Small intestine (tissue), 7 donors: ENCODE data around the gene TGFBR3L. TPM values are rescaled to one million over a fixed set of nuclear protein-coding genes. Genes with fewer than 3 reads are reported as not detected.

Experiments
- DNase-seq, 2 donors: peaks; one replicate each; pipeline versions ENCODE4 v3.0.0 to v3.0.0-alpha.2; 2013
- FAIRE-seq: peaks from 2 replicates; lab custom pipeline; 2012; peaks lifted over from hg19 to GRCh38; lab: Jason Lieb, UNC
- H3K27ac ChIP-seq, 3 donors: one replicate each; pipeline ENCODE4 v1.5.1; 2013; ENCODE audit warnings: low read length in 2 of 3, mild to moderate bottlenecking in 2 of 3, control low read depth in 1 of 3, inconsistent platforms in 1 of 3, low read depth in 1 of 3, moderate library complexity in 1 of 3
- H3K27me3 ChIP-seq, 3 donors: one replicate each; pipeline ENCODE4 v1.6.1; 2013; ENCODE audit warnings: low read length in 3 of 3, inconsistent platforms in 1 of 3; ENCODE audit not compliant: control insufficient read depth in 3 of 3, insufficient read depth in 3 of 3
- H3K36me3 ChIP-seq, 3 donors: one replicate each; pipeline ENCODE4 v1.6.1; 2013; ENCODE audit warnings: low read length in 3 of 3, inconsistent platforms in 1 of 3, low read depth in 1 of 3, mild to moderate bottlenecking in 1 of 3, moderate library complexity in 1 of 3; ENCODE audit not compliant: control insufficient read depth in 3 of 3, insufficient read depth in 2 of 3
- H3K4me1 ChIP-seq, 3 donors: one replicate each; pipeline ENCODE4 v1.6.1; 2013; ENCODE audit warnings: low read length in 2 of 3, inconsistent platforms in 1 of 3, low read depth in 1 of 3, mild to moderate bottlenecking in 1 of 3, moderate library complexity in 1 of 3; ENCODE audit not compliant: control insufficient read depth in 3 of 3, insufficient read depth in 2 of 3
- H3K4me3 ChIP-seq, 3 donors: one replicate each; pipeline ENCODE4 v1.5.1; 2013; ENCODE audit warnings: low read length in 3 of 3, control low read depth in 1 of 3, inconsistent platforms in 1 of 3, low read depth in 1 of 3, mild to moderate bottlenecking in 1 of 3, moderate library complexity in 1 of 3
- H3K9me3 ChIP-seq, 2 donors: one replicate each; pipeline ENCODE4 v1.6.1; 2013; ENCODE audit warnings: low read depth in 1 of 2, low read length in 1 of 2; ENCODE audit not compliant: control insufficient read depth in 2 of 2, insufficient read depth in 1 of 2
- WGBS, 3 donors: extraction: QIAGEN DNeasy Blood & Tissue Kit; methylation state at CpG; one replicate each; pipeline ENCODE4 v1.1.7; 2013; 5-methylcytosine and 5-hydroxymethylcytosine counted together
- polyA plus RNA-seq, 4 donors: library from polyadenylated mRNA; stranded (reverse) in 3 of 4; unstranded in 1 of 4; fragments of 200-250 nt in 3 of 4; fragments of 120-200 nt in 1 of 4; gene quantifications; one replicate each; pipeline versions ENCODE4 v1.2.1 to v1.2.3, GENCODE V29; 2013
- donor health status: healthy with polysubstance abuse.
- donor health status: control.
- donor health status: control.
- donor health status: Bipolar disorder and iron deficiency.
- donor health status: healthy.

Gene TGFBR3L
- polyA plus RNA-seq, 4 donors: 0.21 to 1.4 TPM; not detected in 2

DNA sequence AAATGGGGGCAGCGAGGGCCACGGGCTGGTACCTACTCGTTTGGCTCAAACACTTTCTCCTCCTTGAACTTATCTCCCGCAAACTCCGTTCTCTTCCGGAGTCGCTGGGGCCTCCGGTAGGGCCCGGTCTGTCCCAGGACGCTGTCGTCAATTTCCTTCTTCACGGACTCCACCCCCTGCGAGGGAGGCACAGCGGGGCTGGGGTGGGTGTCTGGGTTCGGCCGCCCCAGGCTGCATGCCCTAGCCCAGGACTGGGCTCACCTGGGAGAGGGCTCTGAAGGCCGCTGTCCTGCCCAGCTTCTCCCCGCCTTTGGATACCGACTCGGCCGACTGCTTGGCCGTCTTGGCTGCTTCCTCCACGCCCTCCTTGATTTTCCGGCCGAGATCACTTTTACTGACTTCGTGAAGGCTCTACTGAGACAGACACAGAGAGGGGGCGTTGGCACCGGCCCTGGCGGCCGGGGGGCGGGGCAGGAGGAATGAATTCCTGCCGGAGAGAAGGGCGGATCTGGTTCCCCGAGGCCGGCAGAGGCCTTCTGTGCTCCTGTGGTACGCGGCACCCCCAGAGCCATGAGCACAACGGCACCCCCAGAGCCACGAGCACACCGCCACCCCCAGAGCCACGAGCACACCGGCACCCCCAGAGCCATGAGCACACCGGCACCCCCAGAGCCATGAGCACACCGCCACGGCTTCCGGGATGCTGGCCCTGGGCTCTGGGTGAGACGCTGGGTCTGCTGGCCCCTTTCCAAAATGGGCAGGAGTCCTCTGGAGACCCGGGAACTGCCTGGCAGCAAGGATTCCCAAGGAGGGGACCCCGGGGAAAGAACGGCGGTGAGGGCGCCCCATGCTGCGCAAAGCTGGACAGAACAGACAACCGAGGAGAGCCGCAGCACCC lies 19.4 kb downstream of the TGFBR3L start:
- no peak for FAIRE-seq
- H3K27me3 ChIP-seq: no peaks in the 10 kb centered on the region
- no peaks in the 10 kb centered on the region for H3K9me3 ChIP-seq
- 87 to 88% (median 87%) methylated on average over 53 to 55 of the region's 55 CpGs for WGBS, 3 donors
- DNase-seq: no peak
- H3K27ac ChIP-seq: no peak overlapping the region
- H3K4me3 ChIP-seq: no peak overlapping the region
- no peaks in the 10 kb centered on the region for H3K4me1 ChIP-seq
- peaks cover 5 to 90% (median 35%) of the 10 kb centered on the region in 3 donors for H3K36me3 ChIP-seq

GRCh38 chr19:7934766-7935165 lies 20.1 kb downstream of the TGFBR3L start:
- no peaks in the 10 kb centered on the region for H3K27me3 ChIP-seq
- 86 to 90% (median 86%) methylated on average over 21 of the region's 21 CpGs for WGBS, 3 donors
- H3K9me3 ChIP-seq: no peaks in the 10 kb centered on the region
- FAIRE-seq (no peak), DNase-seq (no peak)
- H3K4me1 ChIP-seq: no peaks in the 10 kb centered on the region
- H3K36me3 ChIP-seq: peaks cover 8 to 87% (median 35%) of the 10 kb centered on the region in 3 donors
- no peak overlapping the region for H3K4me3 ChIP-seq
- H3K27ac ChIP-seq: no peak overlapping the region

DNA sequence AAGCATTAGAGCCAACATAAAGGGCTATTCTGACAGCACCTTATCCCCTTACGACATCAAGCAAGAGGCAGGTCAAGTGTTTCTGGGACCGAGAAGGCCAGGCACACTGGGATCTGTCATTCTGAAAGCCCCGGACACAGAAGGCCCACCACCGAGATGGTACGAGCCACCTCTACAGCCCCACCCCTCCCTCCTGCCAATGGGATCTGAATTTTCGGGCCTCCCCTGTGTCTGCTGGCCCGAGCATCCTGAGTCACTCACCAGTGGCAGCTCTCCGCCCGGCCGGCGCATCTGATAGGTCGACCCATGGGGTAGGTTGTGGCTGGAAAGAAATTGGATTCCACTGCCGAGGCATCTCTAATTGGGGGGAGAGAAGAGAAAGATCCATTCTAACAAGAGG lies 26.2 kb downstream of the TGFBR3L start:
- H3K27ac ChIP-seq: no peak overlapping the region
- peaks cover 6 to 51% (median 10%) of the 10 kb centered on the region in 3 donors for H3K36me3 ChIP-seq
- H3K4me1 ChIP-seq: peaks cover 0 to 10% (median 8%) of the 10 kb centered on the region in 3 donors
- H3K4me3 ChIP-seq: no peak overlapping the region
- 92 to 96% (median 93%) methylated on average over 13 of the region's 13 CpGs for WGBS, 3 donors
- DNase-seq (no peak), FAIRE-seq (no peak)
- no peaks in the 10 kb centered on the region for H3K27me3 ChIP-seq
- H3K9me3 ChIP-seq: no peaks in the 10 kb centered on the region

DNA sequence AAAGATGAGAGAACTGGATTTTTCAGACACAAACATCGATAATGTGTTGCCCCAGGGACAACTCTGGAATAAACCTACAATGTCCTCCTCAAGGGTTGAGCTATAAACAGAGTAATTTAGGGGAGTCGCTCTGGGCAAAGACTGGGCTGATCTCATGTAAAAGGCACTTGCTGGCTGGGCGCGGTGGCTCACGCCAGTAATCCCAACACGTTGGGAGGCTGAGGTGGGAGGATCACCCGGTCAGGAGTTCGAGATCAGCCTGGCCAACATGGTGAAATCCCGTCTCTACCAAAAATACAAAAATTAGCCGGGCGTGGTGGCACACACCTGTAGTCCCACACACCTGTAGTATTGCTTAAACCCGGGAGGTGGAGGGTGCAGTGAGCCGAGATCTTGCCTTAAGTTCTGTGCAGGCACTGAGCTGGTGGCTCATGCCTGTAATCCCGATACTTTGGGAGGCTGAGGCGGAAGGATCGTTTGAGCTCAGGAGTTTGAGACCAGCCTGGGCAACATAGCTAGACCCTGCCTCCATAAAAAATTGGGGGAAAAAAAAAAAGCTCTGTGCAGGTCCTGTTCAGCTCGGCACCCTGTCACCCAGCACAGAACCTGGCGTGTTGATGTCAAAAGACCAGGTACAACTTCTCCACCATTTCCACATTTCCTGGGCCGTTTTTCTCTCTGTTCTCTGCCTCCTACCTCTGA lies 27.4 kb downstream of the TGFBR3L start:
- H3K4me1 ChIP-seq: peaks cover 0 to 10% (median 8%) of the 10 kb centered on the region in 3 donors
- no peak overlapping the region for H3K27ac ChIP-seq
- no peaks in the 10 kb centered on the region for H3K9me3 ChIP-seq
- H3K27me3 ChIP-seq: no peaks in the 10 kb centered on the region
- peaks cover 6 to 40% (median 10%) of the 10 kb centered on the region in 3 donors for H3K36me3 ChIP-seq
- peak overlapping the region in 2 of 3 donors; percentile 68 to 91 for H3K4me3 ChIP-seq
- FAIRE-seq (no peak), DNase-seq (no peak)
- 78 to 87% (median 87%) methylated on average over 19 of the region's 19 CpGs for WGBS, 3 donors

DNA sequence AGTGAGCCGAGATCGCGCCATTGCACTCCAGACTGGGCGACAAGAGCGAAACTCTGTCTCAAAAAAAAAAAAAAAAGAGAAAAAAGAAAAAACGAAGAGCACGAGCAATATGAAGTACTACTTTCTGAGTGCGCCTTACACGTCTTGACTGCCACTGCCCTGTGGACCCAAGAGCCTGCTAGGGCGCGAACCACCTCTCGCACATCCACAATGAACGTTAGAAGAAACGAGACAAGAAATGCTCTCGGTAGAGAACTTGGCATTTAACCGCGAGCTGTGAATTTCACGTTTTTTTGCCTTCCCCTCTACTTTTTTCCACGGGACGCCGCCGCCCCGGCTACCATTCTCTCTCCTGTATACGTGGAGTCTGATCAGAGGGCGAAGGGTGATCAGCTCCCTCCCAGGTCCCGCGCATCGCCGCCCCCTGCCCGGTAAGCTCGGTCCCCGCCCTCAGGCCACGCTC lies 28.4 kb downstream of the TGFBR3L start:
- Histone ChIP-seq H3K27ac (peak overlapping the region; percentile 90 to 99 (median 95)), H3K4me3 (peak overlapping the region; percentile 68 to 91 (median 91)), H3K36me3 (peaks cover 3 to 30% (median 10%) of the 10 kb centered on the region in 3 donors), H3K9me3 (no peaks in the 10 kb centered on the region), H3K27me3 (no peaks in the 10 kb centered on the region), H3K4me1 (peaks cover 0 to 10% (median 8%) of the 10 kb centered on the region in 3 donors)
- DNase-seq (no peak), FAIRE-seq (no peak)
- 2 to 3% (median 2%) methylated on average over 33 of the region's 33 CpGs for WGBS, 3 donors

GRCh38 chr19:7943444-7944176 lies 29.0 kb downstream of the TGFBR3L start, which contains the start of gene TIMM44:
Gene TIMM44 (minus strand): TSS chr19:7943666. CDS start chr19:7943651, 15 bp downstream.
- H3K9me3 ChIP-seq: no peaks in the 10 kb centered on the region
- peak within 1 kb of the TSS; percentile 90 to 99 (median 95) for H3K27ac ChIP-seq
- H3K4me1 ChIP-seq: peaks cover 0 to 10% (median 8%) of the 10 kb centered on the region in 3 donors
- DNase-seq: peak; percentile 99 to 100
- peak within 1 kb of the TSS; percentile 68 to 91 (median 91) for H3K4me3 ChIP-seq
- peaks cover 3 to 27% (median 10%) of the 10 kb centered on the region in 3 donors for H3K36me3 ChIP-seq
- peak; percentile 90 for FAIRE-seq
- 0% methylated on average over 55 to 56 of the region's 56 CpGs for WGBS, 3 donors
- no peaks in the 10 kb centered on the region for H3K27me3 ChIP-seq

DNA sequence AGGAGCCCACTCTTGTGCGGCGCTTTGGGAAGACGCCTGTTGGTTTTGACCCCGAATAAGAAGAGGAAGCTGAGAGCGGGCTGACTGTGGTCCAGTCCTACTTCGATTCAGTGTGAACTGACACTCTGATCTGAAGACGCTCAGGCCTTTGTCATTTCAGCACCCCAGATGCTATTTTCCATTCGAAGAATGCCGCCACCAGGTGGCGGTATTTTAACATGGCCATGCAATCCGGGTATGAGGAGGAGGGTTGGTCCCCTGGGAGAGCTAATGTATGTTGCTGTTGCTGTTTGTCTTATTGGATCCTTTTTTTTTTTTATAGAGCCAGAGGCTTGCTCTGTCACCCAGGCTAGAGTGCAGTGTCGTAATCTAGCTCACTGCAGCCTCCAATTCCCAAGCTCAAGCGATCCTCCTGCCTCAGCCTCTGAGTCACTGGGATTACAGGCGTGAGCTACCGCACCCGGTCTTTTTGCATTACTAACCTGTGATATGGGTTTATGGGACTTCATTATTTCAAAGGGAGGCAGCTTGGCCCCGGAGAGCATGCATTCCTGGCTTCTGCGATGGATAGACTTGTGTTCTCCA lies 29.6 kb downstream of the TGFBR3L start:
- 24 to 27% (median 25%) methylated on average over 18 of the region's 18 CpGs for WGBS, 3 donors
- Histone ChIP-seq H3K27ac (peak overlapping the region; percentile 71 to 99 (median 95)), H3K36me3 (peaks cover 3 to 27% (median 10%) of the 10 kb centered on the region in 3 donors), H3K9me3 (no peaks in the 10 kb centered on the region), H3K27me3 (no peaks in the 10 kb centered on the region), H3K4me1 (peaks cover 0 to 10% (median 8%) of the 10 kb centered on the region in 3 donors), H3K4me3 (peak overlapping the region; percentile 19 to 91 (median 59))
- DNase-seq: peak; percentile 91 to 95
- FAIRE-seq: no peak
